WTC11 (cell line): ENCODE data around the gene CHAMP1.

Experiments used
- ATF3 ChIP-seq: sonication (generic); formaldehyde crosslinking; conservative IDR thresholded peaks from 2 replicates; pipeline ENCODE4 v1.8.1; 2022; ENCODE audit warnings: mild to moderate bottlenecking, missing genetic modification reagents
- CTCF ChIP-seq: fragments of 200-600 bp; IDR thresholded peaks from 2 replicates; pipeline ENCODE4 v1.8.0; 2022; ENCODE audit warnings: antibody characterized with exemption
- NFE2L1 ChIP-seq: sonication (generic); formaldehyde crosslinking; IDR thresholded peaks from 2 replicates; pipeline ENCODE4 v1.8.1; 2023; ENCODE audit warnings: missing genetic modification reagents
- RELA ChIP-seq: sonication (generic); formaldehyde crosslinking; IDR thresholded peaks from 2 replicates; pipeline ENCODE4 v1.8.1; 2022; ENCODE audit warnings: missing genetic modification reagents, mild to moderate bottlenecking, borderline replicate concordance
- TEAD1 ChIP-seq: sonication (generic); formaldehyde crosslinking; IDR thresholded peaks from 2 replicates; pipeline ENCODE4 v1.8.0; 2022; ENCODE audit warnings: mild to moderate bottlenecking, missing genetic modification reagents
- ZNF138 ChIP-seq: sonication (generic); formaldehyde crosslinking; conservative IDR thresholded peaks from 2 replicates; pipeline ENCODE4 v1.8.1; 2022; ENCODE audit warnings: mild to moderate bottlenecking, moderate library complexity, missing genetic modification reagents
- ZNF317 ChIP-seq: sonication (generic); formaldehyde crosslinking; IDR thresholded peaks from 2 replicates; pipeline ENCODE4 v1.8.1; 2023; ENCODE audit warnings: low read depth, mild to moderate bottlenecking, moderate library complexity, missing genetic modification reagents, borderline replicate concordance

GRCh38 chr13:114339857-114340534, 25.7 kb downstream of the CHAMP1 start:
- TF ChIP-seq CTCF (no peak), ZNF138 (CRISPR knock-in tag) (no peak), RELA (CRISPR knock-in tag) (no peak), ZNF317 (no peak), TEAD1 (CRISPR knock-in tag) (no peak), ATF3 (CRISPR knock-in tag) (no peak), NFE2L1 (CRISPR knock-in tag) (no peak)
